ENCODE data around the gene TPK1.

Gene TPK1

GRCh38 chr7:144568233-144568632, 267.6 kb downstream of the TPK1 start:
- H3K4me3 ChIP-seq (replicated peaks in 1 of 2; ENCODE audit: low read depth in 2 of 2, low read length in 2 of 2): no peak overlapping the region
- TF ChIP-seq CTCF (IDR thresholded peaks at IDR 0.05; ENCODE audit: low read depth, low read length): no peak
- no peak for DNase-seq (ENCODE audit: low read depth in 2 of 2)

DNA sequence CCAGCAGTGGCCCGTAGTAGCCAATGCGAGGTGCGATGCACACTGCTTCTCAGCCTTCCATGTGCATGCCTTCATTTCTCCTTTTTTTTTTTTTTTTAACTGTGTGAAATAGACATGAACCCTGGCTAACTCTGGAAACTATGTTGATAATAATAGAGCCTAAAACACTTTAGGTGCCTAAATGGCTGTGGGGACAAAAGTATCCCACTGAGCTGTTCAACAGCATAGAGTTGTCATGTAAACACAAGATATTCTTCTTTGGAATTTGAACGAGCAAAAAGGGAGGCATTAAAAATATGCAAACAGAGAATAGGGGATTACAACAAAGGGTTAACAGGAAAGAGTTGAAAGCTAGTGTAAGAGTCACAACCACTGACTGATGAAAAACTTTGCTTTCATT, 270.3 kb downstream of the TPK1 start:
- TF ChIP-seq CTCF (IDR thresholded peaks at IDR 0.05; ENCODE audit: low read depth, low read length): no peak
- H3K4me3 ChIP-seq (replicated peaks in 1 of 2; ENCODE audit: low read depth in 2 of 2, low read length in 2 of 2): no peak overlapping the region
- no peak for DNase-seq (ENCODE audit: low read depth in 2 of 2)

DNA sequence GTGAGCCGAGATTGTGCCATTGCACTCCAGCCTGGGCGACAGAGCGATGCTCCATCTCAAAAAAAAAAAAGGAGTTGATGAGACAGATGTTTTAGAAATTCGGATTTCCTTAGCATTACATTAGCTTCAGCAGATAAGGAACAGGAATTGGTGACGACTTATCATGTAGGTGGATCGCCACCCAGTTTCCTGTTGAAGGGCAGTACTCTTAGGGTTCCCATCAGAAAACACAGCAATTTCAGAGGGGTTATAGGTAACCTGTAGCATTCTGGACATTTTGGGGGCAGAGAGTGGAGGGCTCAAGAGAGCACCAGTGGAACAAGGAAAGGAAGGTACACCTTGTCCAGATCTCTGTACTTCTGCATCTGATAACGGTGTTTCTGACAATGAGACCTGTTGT, 286.0 kb downstream of the TPK1 start:
- TF ChIP-seq CTCF (IDR thresholded peaks at IDR 0.05; ENCODE audit: low read depth, low read length): no peak
- no peak overlapping the region for H3K4me3 ChIP-seq (replicated peaks in 1 of 2; ENCODE audit: low read depth in 2 of 2, low read length in 2 of 2)
- no peak for DNase-seq (ENCODE audit: low read depth in 2 of 2)

GRCh38 chr7:144548556-144548955, 287.3 kb downstream of the TPK1 start:
- DNase-seq (ENCODE audit: low read depth in 2 of 2): no peak
- H3K4me3 ChIP-seq (replicated peaks in 1 of 2; ENCODE audit: low read depth in 2 of 2, low read length in 2 of 2): no peak overlapping the region
- TF ChIP-seq CTCF (IDR thresholded peaks at IDR 0.05; ENCODE audit: low read depth, low read length): no peak

DNA sequence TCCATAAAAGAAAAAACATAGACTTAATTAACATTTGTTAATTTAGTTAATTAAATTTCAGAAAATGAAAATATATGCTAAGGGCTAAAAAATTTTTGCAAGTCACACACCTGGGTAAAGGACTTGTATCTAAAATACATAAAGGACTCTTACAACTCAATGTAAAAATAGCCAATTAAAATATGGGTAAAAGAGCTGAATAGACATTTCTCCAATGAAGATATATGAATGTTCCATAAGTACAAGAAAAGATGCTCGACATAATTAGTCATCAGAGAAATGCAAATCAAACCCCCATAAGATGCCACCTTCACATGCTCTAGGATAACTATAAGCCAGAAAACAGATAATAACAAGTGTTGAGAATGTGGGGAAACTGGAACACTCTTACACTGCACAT, 288.0 kb downstream of the TPK1 start:
- H3K4me3 ChIP-seq (replicated peaks in 1 of 2; ENCODE audit: low read depth in 2 of 2, low read length in 2 of 2): no peak overlapping the region
- no peak for TF ChIP-seq CTCF (IDR thresholded peaks at IDR 0.05; ENCODE audit: low read depth, low read length)
- DNase-seq (ENCODE audit: low read depth in 2 of 2): no peak

DNA sequence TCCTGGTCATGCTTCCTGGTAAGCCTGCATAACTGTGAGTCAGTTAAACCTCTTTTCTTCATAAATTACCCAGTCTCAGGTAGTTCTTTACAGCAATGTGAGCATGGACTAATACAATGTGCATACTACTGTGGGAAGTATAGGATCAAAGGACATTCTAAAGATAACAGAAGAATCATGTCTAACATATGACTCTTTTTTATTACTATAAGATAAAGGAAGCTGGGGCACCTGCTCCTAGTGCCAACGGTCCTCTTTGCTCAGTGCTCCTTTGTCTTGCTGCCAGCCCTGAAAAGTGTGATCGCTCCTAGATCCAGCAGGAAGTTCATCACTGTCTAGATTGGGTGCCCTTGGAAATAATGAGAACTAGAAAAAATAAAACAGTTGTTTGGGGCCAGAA, 289.1 kb downstream of the TPK1 start:
- H3K4me3 ChIP-seq (replicated peaks in 1 of 2; ENCODE audit: low read depth in 2 of 2, low read length in 2 of 2): no peak overlapping the region
- no peak for TF ChIP-seq CTCF (IDR thresholded peaks at IDR 0.05; ENCODE audit: low read depth, low read length)
- no peak for DNase-seq (ENCODE audit: low read depth in 2 of 2)

DNA sequence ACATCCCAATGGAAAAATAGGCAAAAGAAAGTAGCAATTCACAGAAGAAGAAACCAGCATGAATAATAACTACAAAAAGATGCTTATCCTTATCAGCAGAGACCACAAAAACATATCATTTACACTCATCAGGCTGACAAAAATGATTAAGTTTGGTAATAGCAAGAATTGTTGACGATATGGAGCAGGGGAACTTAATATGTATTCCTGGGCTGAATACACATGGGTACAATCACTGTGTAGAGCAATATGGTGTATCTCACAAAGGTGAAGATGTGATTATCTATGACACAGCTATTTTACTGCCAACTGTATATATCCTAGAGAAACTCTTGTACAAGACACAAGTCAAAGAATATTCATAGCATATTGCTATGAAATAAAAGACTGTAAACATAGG, 290.5 kb downstream of the TPK1 start:
- DNase-seq (ENCODE audit: low read depth in 2 of 2): no peak
- no peak overlapping the region for H3K4me3 ChIP-seq (replicated peaks in 1 of 2; ENCODE audit: low read depth in 2 of 2, low read length in 2 of 2)
- no peak for TF ChIP-seq CTCF (IDR thresholded peaks at IDR 0.05; ENCODE audit: low read depth, low read length)

All from cardiac fibroblast (primary cell).